ENCODE measurements around the gene CENPB.

CENPB gene

GRCh38 chr20:3819411-3820047 is 33.0 kb upstream of the CENPB start:
- WGBS (ENCODE audit: insufficient coverage, insufficient read length), result no CpG with 5 or more reads among the region's 20 CpGs
- Histone ChIP-seq H3K4me1 (ENCODE audit: control insufficient read depth, insufficient read depth, low read length) (0 out of 2 replicates have a peak, but pooled peaks cover 2% of the 10 kb centered on the region), H3K4me3 (ENCODE audit: low read length) (peak overlapping the region; percentile 61; the same call in 1 of the 2 replicates), H3K9me3 (ENCODE audit: control insufficient read depth, insufficient read depth, low read length) (no peaks in the 10 kb centered on the region), H3K27ac (ENCODE audit: low read length) (no peak overlapping the region), H3K36me3 (ENCODE audit: control insufficient read depth, insufficient read depth, low read length) (no peaks in the 10 kb centered on the region), H3K27me3 (ENCODE audit: control insufficient read depth, insufficient read depth, low read length) (no peaks in the 10 kb centered on the region)
- DNase-seq (ENCODE audit: low read depth, low spot score), result no peak

GRCh38 chr20:3818155-3819151 is 31.9 kb upstream of the CENPB start:
- no peak overlapping the region for H3K4me3 ChIP-seq (ENCODE audit: low read length)
- H3K4me1 ChIP-seq (ENCODE audit: control insufficient read depth, insufficient read depth, low read length), result 0 out of 2 replicates have a peak, but pooled peaks cover 2% of the 10 kb centered on the region
- WGBS (ENCODE audit: insufficient coverage, insufficient read length), result no CpG with 5 or more reads among the region's 8 CpGs
- H3K27me3 ChIP-seq (ENCODE audit: control insufficient read depth, insufficient read depth, low read length), result no peaks in the 10 kb centered on the region
- H3K36me3 ChIP-seq (ENCODE audit: control insufficient read depth, insufficient read depth, low read length), result no peaks in the 10 kb centered on the region
- no peaks in the 10 kb centered on the region for H3K9me3 ChIP-seq (ENCODE audit: control insufficient read depth, insufficient read depth, low read length)
- H3K27ac ChIP-seq (ENCODE audit: low read length), result no peak overlapping the region
- no peak for DNase-seq (ENCODE audit: low read depth, low spot score)

- no CpG with 5 or more reads among the region's 9 CpGs for WGBS (ENCODE audit: insufficient coverage, insufficient read length)
- Histone ChIP-seq H3K9me3 (ENCODE audit: control insufficient read depth, insufficient read depth, low read length) (no peaks in the 10 kb centered on the region), H3K4me3 (ENCODE audit: low read length) (no peak overlapping the region), H3K36me3 (ENCODE audit: control insufficient read depth, insufficient read depth, low read length) (no peaks in the 10 kb centered on the region), H3K27me3 (ENCODE audit: control insufficient read depth, insufficient read depth, low read length) (no peaks in the 10 kb centered on the region), H3K27ac (ENCODE audit: low read length) (no peak overlapping the region), H3K4me1 (ENCODE audit: control insufficient read depth, insufficient read depth, low read length) (0 out of 2 replicates have a peak, but pooled peaks cover 2% of the 10 kb centered on the region)
- no peak for DNase-seq (ENCODE audit: low read depth, low spot score)
These were observed 29.3 kb upstream of the CENPB start for GRCh38 chr20:3815703-3816315.

GRCh38 chr20:3814928-3815495 is 28.5 kb upstream of the CENPB start:
- no CpG with 5 or more reads among the region's 7 CpGs for WGBS (ENCODE audit: insufficient coverage, insufficient read length)
- Histone ChIP-seq H3K36me3 (ENCODE audit: control insufficient read depth, insufficient read depth, low read length) (no peaks in the 10 kb centered on the region), H3K27me3 (ENCODE audit: control insufficient read depth, insufficient read depth, low read length) (no peaks in the 10 kb centered on the region), H3K4me1 (ENCODE audit: control insufficient read depth, insufficient read depth, low read length) (0 out of 2 replicates have a peak, but pooled peaks cover 2% of the 10 kb centered on the region), H3K27ac (ENCODE audit: low read length) (no peak overlapping the region), H3K9me3 (ENCODE audit: control insufficient read depth, insufficient read depth, low read length) (no peaks in the 10 kb centered on the region), H3K4me3 (ENCODE audit: low read length) (no peak overlapping the region)
- no peak for DNase-seq (ENCODE audit: low read depth, low spot score)

- WGBS (ENCODE audit: insufficient coverage, insufficient read length), result no CpG with 5 or more reads among the region's 12 CpGs
- no peak overlapping the region for H3K27ac ChIP-seq (ENCODE audit: low read length)
These were observed 27.5 kb upstream of the CENPB start for GRCh38 chr20:3813848-3814581.

GRCh38 chr20:3812975-3813847 is 26.7 kb upstream of the CENPB start:
- 0 out of 2 replicates have a peak, but pooled peaks cover 2% of the 10 kb centered on the region for H3K4me1 ChIP-seq (ENCODE audit: control insufficient read depth, insufficient read depth, low read length)
- H3K4me3 ChIP-seq (ENCODE audit: low read length), result no peak overlapping the region
- no CpG with 5 or more reads among the region's 8 CpGs for WGBS (ENCODE audit: insufficient coverage, insufficient read length)
- H3K27ac ChIP-seq (ENCODE audit: low read length), result no peak overlapping the region
- H3K36me3 ChIP-seq (ENCODE audit: control insufficient read depth, insufficient read depth, low read length), result no peaks in the 10 kb centered on the region
- no peak for DNase-seq (ENCODE audit: low read depth, low spot score)
- no peaks in the 10 kb centered on the region for H3K9me3 ChIP-seq (ENCODE audit: control insufficient read depth, insufficient read depth, low read length)
- no peaks in the 10 kb centered on the region for H3K27me3 ChIP-seq (ENCODE audit: control insufficient read depth, insufficient read depth, low read length)

More at GRCh38 chr20:3813848-3814581, 27.5 kb upstream of the CENPB start:
- DNase-seq (ENCODE audit: low read depth, low spot score), result no peak
- Histone ChIP-seq H3K27me3 (ENCODE audit: control insufficient read depth, insufficient read depth, low read length) (no peaks in the 10 kb centered on the region), H3K4me1 (ENCODE audit: control insufficient read depth, insufficient read depth, low read length) (0 out of 2 replicates have a peak, but pooled peaks cover 2% of the 10 kb centered on the region), H3K9me3 (ENCODE audit: control insufficient read depth, insufficient read depth, low read length) (no peaks in the 10 kb centered on the region), H3K4me3 (ENCODE audit: low read length) (no peak overlapping the region), H3K36me3 (ENCODE audit: control insufficient read depth, insufficient read depth, low read length) (no peaks in the 10 kb centered on the region)

- Histone ChIP-seq H3K27me3 (ENCODE audit: control insufficient read depth, insufficient read depth, low read length) (no peaks in the 10 kb centered on the region), H3K4me3 (ENCODE audit: low read length) (no peak overlapping the region), H3K27ac (ENCODE audit: low read length) (no peak overlapping the region), H3K9me3 (ENCODE audit: control insufficient read depth, insufficient read depth, low read length) (no peaks in the 10 kb centered on the region), H3K4me1 (ENCODE audit: control insufficient read depth, insufficient read depth, low read length) (no peaks in the 10 kb centered on the region), H3K36me3 (ENCODE audit: control insufficient read depth, insufficient read depth, low read length) (no peaks in the 10 kb centered on the region)
- no peak for DNase-seq (ENCODE audit: low read depth, low spot score)
- no CpG with 5 or more reads among the region's 9 CpGs for WGBS (ENCODE audit: insufficient coverage, insufficient read length)
These were observed 25.7 kb upstream of the CENPB start for GRCh38 chr20:3812259-3812681.

GRCh38 chr20:3811467-3812258 is 25.1 kb upstream of the CENPB start:
- no peaks in the 10 kb centered on the region for H3K27me3 ChIP-seq (ENCODE audit: control insufficient read depth, insufficient read depth, low read length)
- no peak for DNase-seq (ENCODE audit: low read depth, low spot score)
- H3K36me3 ChIP-seq (ENCODE audit: control insufficient read depth, insufficient read depth, low read length), result no peaks in the 10 kb centered on the region
- no peak overlapping the region for H3K27ac ChIP-seq (ENCODE audit: low read length)
- WGBS (ENCODE audit: insufficient coverage, insufficient read length), result no CpG with 5 or more reads among the region's 20 CpGs
- H3K4me1 ChIP-seq (ENCODE audit: control insufficient read depth, insufficient read depth, low read length), result no peaks in the 10 kb centered on the region
- H3K4me3 ChIP-seq (ENCODE audit: low read length), result no peak overlapping the region
- H3K9me3 ChIP-seq (ENCODE audit: control insufficient read depth, insufficient read depth, low read length), result no peaks in the 10 kb centered on the region

All from iPS DF 6.9 (cell line).